ENCODE measurements around the gene CPNE5. TPM values are rescaled to one million over a fixed set of nuclear protein-coding genes. Genes with fewer than 3 reads are reported as not detected.
"Not testable (repeated sequence)": the region's sequence is repeated elsewhere in the genome, so short reads cannot be mapped to it uniquely, and the experiment has no call there.

The CPNE5 gene
- total RNA-seq, 1 donor from 2014 or later = 2.3 TPM

- Histone ChIP-seq H3K36me3 (no peaks in the 10 kb centered on the region), H3K9me3 (no peaks in the 10 kb centered on the region), H3K27me3 (no peaks in the 10 kb centered on the region), H3K4me1 (no peaks in the 10 kb centered on the region), H3K4me3 (no peak overlapping the region), H3K27ac (no peak overlapping the region)
- no peak for TF ChIP-seq CTCF (IDR thresholded peaks at IDR 0.05)
- intact Hi-C loops (cut with DNase I) = no loop called here
- DNase-seq = no peak
- ATAC-seq = no peak
Observed at GRCh38 chr6:36714511-36714910, 124.7 kb downstream of the CPNE5 start.

GRCh38 chr6:36713846-36714245 lies 125.4 kb downstream of the CPNE5 start:
- H3K36me3 ChIP-seq = no peaks in the 10 kb centered on the region
- no peaks in the 10 kb centered on the region for H3K9me3 ChIP-seq
- H3K27me3 ChIP-seq = no peaks in the 10 kb centered on the region
- no peak for TF ChIP-seq CTCF (IDR thresholded peaks at IDR 0.05)
- H3K27ac ChIP-seq = no peak overlapping the region
- no peaks in the 10 kb centered on the region for H3K4me1 ChIP-seq
- no peak for ATAC-seq
- H3K4me3 ChIP-seq = no peak overlapping the region
- intact Hi-C loops (cut with DNase I) = no loop called here
- no peak for DNase-seq

GRCh38 chr6:36712816-36713215 lies 126.4 kb downstream of the CPNE5 start:
- H3K36me3 ChIP-seq = no peaks in the 10 kb centered on the region
- H3K27me3 ChIP-seq = no peaks in the 10 kb centered on the region
- no peaks in the 10 kb centered on the region for H3K4me1 ChIP-seq
- no peak overlapping the region for H3K4me3 ChIP-seq
- DNase-seq (no peak), ATAC-seq (no peak)
- no peak for TF ChIP-seq CTCF (IDR thresholded peaks at IDR 0.05)
- intact Hi-C loops (cut with DNase I) = no loop called here
- H3K27ac ChIP-seq = no peak overlapping the region
- no peaks in the 10 kb centered on the region for H3K9me3 ChIP-seq

- H3K4me3 ChIP-seq = no peak overlapping the region
- no peaks in the 10 kb centered on the region for H3K27me3 ChIP-seq
- no peaks in the 10 kb centered on the region for H3K4me1 ChIP-seq
- intact Hi-C loops (cut with DNase I) = no loop called here
- DNase-seq = no peak
- H3K36me3 ChIP-seq = no peaks in the 10 kb centered on the region
- no peak for TF ChIP-seq CTCF (IDR thresholded peaks at IDR 0.05)
- no peak for ATAC-seq
- H3K27ac ChIP-seq = no peak overlapping the region
- H3K9me3 ChIP-seq = no peaks in the 10 kb centered on the region
Observed at GRCh38 chr6:36706339-36706738, 132.9 kb downstream of the CPNE5 start.

GRCh38 chr6:36704961-36705577 lies 134.2 kb downstream of the CPNE5 start:
- H3K4me1 ChIP-seq; H3K36me3 ChIP-seq; intact Hi-C loops (cut with DNase I); H3K27ac ChIP-seq; ATAC-seq; H3K27me3 ChIP-seq; DNase-seq; H3K4me3 ChIP-seq; H3K9me3 ChIP-seq: not testable (repeated sequence)

- H3K9me3 ChIP-seq = no peaks in the 10 kb centered on the region
- H3K27me3 ChIP-seq = no peaks in the 10 kb centered on the region
- intact Hi-C loops (cut with DNase I) = no loop called here
- no peaks in the 10 kb centered on the region for H3K36me3 ChIP-seq
- peak; percentile 57 for DNase-seq
- ATAC-seq = no peak
- no peak for TF ChIP-seq CTCF (IDR thresholded peaks at IDR 0.05)
- no peaks in the 10 kb centered on the region for H3K4me1 ChIP-seq
- no peak overlapping the region for H3K4me3 ChIP-seq
- H3K27ac ChIP-seq = no peak overlapping the region
Observed at GRCh38 chr6:36703982-36704381, 135.3 kb downstream of the CPNE5 start.
